Liver (tissue), 9 donors: ENCODE data around the gene TMEM242. TPM values are rescaled to one million over a fixed set of nuclear protein-coding genes. Genes with fewer than 3 reads are reported as not detected.

Source experiments
- DNase-seq: peaks from one replicate; pipeline ENCODE4 v3.0.0-alpha.2; 2017; ENCODE audit warnings: low spot score
- H3K27ac ChIP-seq, 2 donors: one replicate each; pipeline ENCODE4 v1.7.0; 2013; ENCODE audit warnings: inconsistent platforms in 2 of 2, low read length in 2 of 2, control low read depth in 1 of 2, low read depth in 1 of 2, mild to moderate bottlenecking in 1 of 2
- H3K27me3 ChIP-seq, 4 donors: one replicate each; pipeline versions ENCODE4 v1.6.1 to v1.7.0; 2013; ENCODE audit warnings: low read length in 3 of 4, inconsistent platforms in 1 of 4, mild to moderate bottlenecking in 1 of 4, moderate library complexity in 1 of 4; ENCODE audit not compliant: control insufficient read depth in 4 of 4, insufficient read depth in 4 of 4
- H3K36me3 ChIP-seq, 4 donors: one replicate each; pipeline versions ENCODE4 v1.6.1 to v1.7.0; 2013; ENCODE audit warnings: low read length in 3 of 4, mild to moderate bottlenecking in 3 of 4, low read depth in 1 of 4, moderate library complexity in 1 of 4; ENCODE audit not compliant: control insufficient read depth in 4 of 4, insufficient read depth in 3 of 4
- H3K4me1 ChIP-seq, 4 donors: one replicate each; pipeline versions ENCODE4 v1.6.1 to v1.7.0; 2013; ENCODE audit warnings: low read length in 3 of 4, mild to moderate bottlenecking in 3 of 4, moderate library complexity in 1 of 4; ENCODE audit not compliant: control insufficient read depth in 4 of 4, insufficient read depth in 4 of 4
- H3K4me3 ChIP-seq, 3 donors: one replicate each; pipeline versions ENCODE4 v1.6.1 to v1.7.0; 2013; ENCODE audit warnings: low read length in 3 of 3, control low read depth in 1 of 3, low read depth in 1 of 3, mild to moderate bottlenecking in 1 of 3
- H3K9ac ChIP-seq, 2 donors: one replicate each; pipeline ENCODE4 v1.7.0; 2013; ENCODE audit warnings: low read length in 2 of 2, mild to moderate bottlenecking in 2 of 2, moderate library complexity in 2 of 2, control low read depth in 1 of 2, low read depth in 1 of 2
- H3K9me3 ChIP-seq, 4 donors: one replicate each; pipeline versions ENCODE4 v1.6.1 to v1.7.0; 2013; ENCODE audit warnings: low read length in 3 of 4; ENCODE audit not compliant: control insufficient read depth in 4 of 4
- CTCF ChIP-seq: fragments of 150-350 bp; IDR thresholded peaks from 2 replicates; pipeline ENCODE4 v1.5.1; 2017; ENCODE audit warnings: improper control_type of control experiment, low read depth, low read length; ENCODE audit not compliant: missing input control
- EGR1 ChIP-seq, 2 donors: IDR thresholded peaks; 2 replicates each; pipeline ENCODE4 v1.6.1; 2016 to 2018; ENCODE audit warnings: antibody characterized with exemption in 2 of 2, low read depth in 2 of 2
- FOXA2 ChIP-seq: IDR thresholded peaks from 2 replicates; pipeline ENCODE4 v1.6.1; 2016; ENCODE audit warnings: antibody characterized with exemption
- GABPA ChIP-seq, 2 donors: IDR thresholded peaks in 1 of 2; conservative IDR thresholded peaks in 1 of 2; 2 replicates each; pipeline ENCODE4 v1.6.1; 2016; ENCODE audit warnings: antibody characterized with exemption in 2 of 2, mild to moderate bottlenecking in 1 of 2, moderate library complexity in 1 of 2
- JUND ChIP-seq, 2 donors: IDR thresholded peaks; 2 replicates each; pipeline ENCODE4 v1.6.1; 2016; ENCODE audit warnings: antibody characterized with exemption in 2 of 2
- MAX ChIP-seq: IDR thresholded peaks from 2 replicates; pipeline ENCODE4 v1.6.1; 2016; ENCODE audit warnings: antibody characterized with exemption
- RAD21 ChIP-seq, 2 donors: IDR thresholded peaks; 2 replicates each; pipeline ENCODE4 v1.6.1; 2016; ENCODE audit warnings: antibody characterized with exemption in 2 of 2, mild to moderate bottlenecking in 2 of 2
- REST ChIP-seq: IDR thresholded peaks from 2 replicates; pipeline ENCODE4 v1.6.1; 2016; ENCODE audit warnings: antibody characterized with exemption, mild to moderate bottlenecking
- RXRA ChIP-seq, 2 donors: IDR thresholded peaks; 2 replicates each; pipeline ENCODE4 v1.6.1; 2017 to 2018; ENCODE audit warnings: antibody characterized with exemption in 2 of 2, mild to moderate bottlenecking in 1 of 2
- SP1 ChIP-seq: IDR thresholded peaks from 2 replicates; pipeline ENCODE4 v1.6.1; 2018; ENCODE audit warnings: antibody characterized with exemption, mild to moderate bottlenecking
- TAF1 ChIP-seq: conservative IDR thresholded peaks from 2 replicates; pipeline ENCODE4 v1.6.1; 2016; ENCODE audit warnings: antibody characterized with exemption, mild to moderate bottlenecking
- YY1 ChIP-seq: IDR thresholded peaks from 2 replicates; pipeline ENCODE4 v1.6.1; 2016; ENCODE audit warnings: antibody characterized with exemption, mild to moderate bottlenecking
- WGBS: extraction: QIAGEN DNeasy Blood & Tissue Kit; methylation state at CpG from one replicate; pipeline ENCODE4 v1.1.7; 2013; 5-methylcytosine and 5-hydroxymethylcytosine counted together
- polyA plus RNA-seq, 2 donors: library from polyadenylated mRNA; stranded (reverse) in 1 of 2; unstranded in 1 of 2; fragments of 200-250 nt in 1 of 2; fragments of >200 nt in 1 of 2; fragmentation: Nextera tagmentation in 1 of 2; extraction: Ambion mirVana in 1 of 2; gene quantifications; one replicate each; pipeline versions ENCODE4 v1.2.1 to v1.2.3, GENCODE V29; 2013 to 2015
- total RNA-seq, 2 donors: library from RNA; depleted of rRNA; stranded (reverse); fragments of >200 nt; gene quantifications; one replicate each; pipeline ENCODE4 v1.2.3, GENCODE V29; 2014
- TF ChIP-seq, protein P1 (sequence below): IDR thresholded peaks from 2 replicates; pipeline ENCODE4 v1.6.1; 2016; ENCODE audit warnings: antibody characterized with exemption
- TF ChIP-seq, protein P2 (sequence below): IDR thresholded peaks from 2 replicates; pipeline ENCODE4 v1.6.1; 2016; ENCODE audit warnings: antibody characterized with exemption
- donor health status: healthy.
- donor health status: healthy.
- donor health status: healthy.
- donor health status: healthy.
- donor health status: healthy.

Gene TMEM242
- total and polyA plus RNA-seq, 4 donors, result 3.7 to 10.2 (median 6.1) TPM

DNA sequence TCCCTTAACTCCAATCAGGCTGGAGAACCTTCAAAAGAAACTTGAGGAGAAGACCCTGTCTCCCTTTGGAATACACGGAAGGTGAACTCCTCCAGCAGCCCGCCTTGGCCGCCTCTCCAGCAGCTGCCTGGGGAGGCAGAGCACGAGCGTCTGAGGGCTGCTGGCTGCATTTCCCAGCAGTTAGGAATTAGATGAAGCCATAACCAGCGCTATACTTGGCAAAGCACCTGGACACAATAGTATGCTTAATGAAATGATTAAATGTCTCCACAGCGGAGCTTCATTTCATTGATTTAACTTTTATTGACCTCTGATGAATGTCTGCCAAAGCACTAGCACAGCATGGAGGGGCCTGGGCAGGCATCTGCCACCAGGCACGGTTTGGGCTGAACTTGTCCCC lies 73.5 kb downstream of the TMEM242 start:
- Histone ChIP-seq H3K9me3 (peaks cover 0 to 2% (median 0%) of the 10 kb centered on the region in 4 donors), H3K36me3 (no peaks in the 10 kb centered on the region), H3K4me3 (no peak overlapping the region), H3K27me3 (no peaks in the 10 kb centered on the region), H3K27ac (no peak overlapping the region), H3K9ac (no peak overlapping the region), H3K4me1 (no peaks in the 10 kb centered on the region)
- TF ChIP-seq YY1, result no peak
- no peak for TF ChIP-seq JUND (IDR thresholded peaks at IDR 0.05)
- no peak for TF ChIP-seq SP1
- no peak for TF ChIP-seq EGR1 (IDR thresholded peaks at IDR 0.05; ENCODE audit: low read depth in 2 of 2)
- no peak for TF ChIP-seq RXRA (IDR thresholded peaks at IDR 0.05)
- TF ChIP-seq MAX, result no peak
- DNase-seq, result no peak
- 65% methylated on average over 8 of the region's 8 CpGs for WGBS

- Histone ChIP-seq H3K4me1 (no peaks in the 10 kb centered on the region), H3K9ac (no peak overlapping the region), H3K4me3 (no peak overlapping the region), H3K27ac (no peak overlapping the region), H3K9me3 (peaks cover 0 to 2% (median under 1%) of the 10 kb centered on the region in 4 donors), H3K27me3 (no peaks in the 10 kb centered on the region), H3K36me3 (no peaks in the 10 kb centered on the region)
- TF ChIP-seq REST (no peak), FOXA2 (no peak), YY1 (no peak), RAD21 (IDR thresholded peaks at IDR 0.05) (no peak), RXRA (IDR thresholded peaks at IDR 0.05) (no peak), CTCF (no peak), MAX (no peak), GABPA (IDR thresholded peaks at IDR 0.05 in 1 of 2, conservative IDR thresholded peaks at IDR 0.05 in 1 of 2) (no peak), EGR1 (IDR thresholded peaks at IDR 0.05; ENCODE audit: low read depth in 2 of 2) (no peak), TAF1 (no peak)
- TF ChIP-seq, protein P1, sequence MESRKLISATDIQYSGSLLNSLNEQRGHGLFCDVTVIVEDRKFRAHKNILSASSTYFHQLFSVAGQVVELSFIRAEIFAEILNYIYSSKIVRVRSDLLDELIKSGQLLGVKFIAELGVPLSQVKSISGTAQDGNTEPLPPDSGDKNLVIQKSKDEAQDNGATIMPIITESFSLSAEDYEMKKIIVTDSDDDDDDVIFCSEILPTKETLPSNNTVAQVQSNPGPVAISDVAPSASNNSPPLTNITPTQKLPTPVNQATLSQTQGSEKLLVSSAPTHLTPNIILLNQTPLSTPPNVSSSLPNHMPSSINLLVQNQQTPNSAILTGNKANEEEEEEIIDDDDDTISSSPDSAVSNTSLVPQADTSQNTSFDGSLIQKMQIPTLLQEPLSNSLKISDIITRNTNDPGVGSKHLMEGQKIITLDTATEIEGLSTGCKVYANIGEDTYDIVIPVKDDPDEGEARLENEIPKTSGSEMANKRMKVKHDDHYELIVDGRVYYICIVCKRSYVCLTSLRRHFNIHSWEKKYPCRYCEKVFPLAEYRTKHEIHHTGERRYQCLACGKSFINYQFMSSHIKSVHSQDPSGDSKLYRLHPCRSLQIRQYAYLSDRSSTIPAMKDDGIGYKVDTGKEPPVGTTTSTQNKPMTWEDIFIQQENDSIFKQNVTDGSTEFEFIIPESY, result no peak
- TF ChIP-seq, protein P2, sequence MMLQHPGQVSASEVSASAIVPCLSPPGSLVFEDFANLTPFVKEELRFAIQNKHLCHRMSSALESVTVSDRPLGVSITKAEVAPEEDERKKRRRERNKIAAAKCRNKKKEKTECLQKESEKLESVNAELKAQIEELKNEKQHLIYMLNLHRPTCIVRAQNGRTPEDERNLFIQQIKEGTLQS, result no peak
- DNase-seq, result no peak
- WGBS, result 34% methylated on average over 1 of the region's 1 CpG
These were observed 75.1 kb downstream of the TMEM242 start for GRCh38 chr6:157248264-157248663.
